Measurements from ENCODE around the gene MMP7.

GRCh38 chr11:102572554-102573220 is 42.1 kb upstream of the MMP7 start:
- TF ChIP-seq EZH2phosphoT487 (IDR thresholded peaks at IDR 0.05; ENCODE audit: unreplicated experiment) (no peak), POLR2AphosphoS5 (IDR thresholded peaks at IDR 0.05; ENCODE audit: low read depth) (no peak), CREB1 (CRISPR knock-in tag; IDR thresholded peaks at IDR 0.05; ENCODE audit: low read depth) (no peak), EZH2 (IDR thresholded peaks at IDR 0.05; ENCODE audit: low read depth, unreplicated experiment) (no peak), ZNF331 (CRISPR knock-in tag; IDR thresholded peaks at IDR 0.05; ENCODE audit: low read depth) (no peak), REST (IDR thresholded peaks at IDR 0.05; ENCODE audit: unreplicated experiment) (no peak), STAT1 (IDR thresholded peaks at IDR 0.05; ENCODE audit: unreplicated experiment) (no peak), JUNB (IDR thresholded peaks at IDR 0.05; ENCODE audit: unreplicated experiment) (no peak), ZNF114 (CRISPR knock-in tag; IDR thresholded peaks at IDR 0.05) (no peak), NANOG (IDR thresholded peaks at IDR 0.05; ENCODE audit: borderline replicate concordance) (no peak)
- TF ChIP-seq, protein P1, sequence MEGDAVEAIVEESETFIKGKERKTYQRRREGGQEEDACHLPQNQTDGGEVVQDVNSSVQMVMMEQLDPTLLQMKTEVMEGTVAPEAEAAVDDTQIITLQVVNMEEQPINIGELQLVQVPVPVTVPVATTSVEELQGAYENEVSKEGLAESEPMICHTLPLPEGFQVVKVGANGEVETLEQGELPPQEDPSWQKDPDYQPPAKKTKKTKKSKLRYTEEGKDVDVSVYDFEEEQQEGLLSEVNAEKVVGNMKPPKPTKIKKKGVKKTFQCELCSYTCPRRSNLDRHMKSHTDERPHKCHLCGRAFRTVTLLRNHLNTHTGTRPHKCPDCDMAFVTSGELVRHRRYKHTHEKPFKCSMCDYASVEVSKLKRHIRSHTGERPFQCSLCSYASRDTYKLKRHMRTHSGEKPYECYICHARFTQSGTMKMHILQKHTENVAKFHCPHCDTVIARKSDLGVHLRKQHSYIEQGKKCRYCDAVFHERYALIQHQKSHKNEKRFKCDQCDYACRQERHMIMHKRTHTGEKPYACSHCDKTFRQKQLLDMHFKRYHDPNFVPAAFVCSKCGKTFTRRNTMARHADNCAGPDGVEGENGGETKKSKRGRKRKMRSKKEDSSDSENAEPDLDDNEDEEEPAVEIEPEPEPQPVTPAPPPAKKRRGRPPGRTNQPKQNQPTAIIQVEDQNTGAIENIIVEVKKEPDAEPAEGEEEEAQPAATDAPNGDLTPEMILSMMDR (conservative IDR thresholded peaks at IDR 0.05; ENCODE audit: low read depth in 2 of 2), result no peak
- TF ChIP-seq, protein P2, sequence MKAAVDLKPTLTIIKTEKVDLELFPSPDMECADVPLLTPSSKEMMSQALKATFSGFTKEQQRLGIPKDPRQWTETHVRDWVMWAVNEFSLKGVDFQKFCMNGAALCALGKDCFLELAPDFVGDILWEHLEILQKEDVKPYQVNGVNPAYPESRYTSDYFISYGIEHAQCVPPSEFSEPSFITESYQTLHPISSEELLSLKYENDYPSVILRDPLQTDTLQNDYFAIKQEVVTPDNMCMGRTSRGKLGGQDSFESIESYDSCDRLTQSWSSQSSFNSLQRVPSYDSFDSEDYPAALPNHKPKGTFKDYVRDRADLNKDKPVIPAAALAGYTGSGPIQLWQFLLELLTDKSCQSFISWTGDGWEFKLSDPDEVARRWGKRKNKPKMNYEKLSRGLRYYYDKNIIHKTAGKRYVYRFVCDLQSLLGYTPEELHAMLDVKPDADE (IDR thresholded peaks at IDR 0.05), result no peak
- TF ChIP-seq, protein P3, sequence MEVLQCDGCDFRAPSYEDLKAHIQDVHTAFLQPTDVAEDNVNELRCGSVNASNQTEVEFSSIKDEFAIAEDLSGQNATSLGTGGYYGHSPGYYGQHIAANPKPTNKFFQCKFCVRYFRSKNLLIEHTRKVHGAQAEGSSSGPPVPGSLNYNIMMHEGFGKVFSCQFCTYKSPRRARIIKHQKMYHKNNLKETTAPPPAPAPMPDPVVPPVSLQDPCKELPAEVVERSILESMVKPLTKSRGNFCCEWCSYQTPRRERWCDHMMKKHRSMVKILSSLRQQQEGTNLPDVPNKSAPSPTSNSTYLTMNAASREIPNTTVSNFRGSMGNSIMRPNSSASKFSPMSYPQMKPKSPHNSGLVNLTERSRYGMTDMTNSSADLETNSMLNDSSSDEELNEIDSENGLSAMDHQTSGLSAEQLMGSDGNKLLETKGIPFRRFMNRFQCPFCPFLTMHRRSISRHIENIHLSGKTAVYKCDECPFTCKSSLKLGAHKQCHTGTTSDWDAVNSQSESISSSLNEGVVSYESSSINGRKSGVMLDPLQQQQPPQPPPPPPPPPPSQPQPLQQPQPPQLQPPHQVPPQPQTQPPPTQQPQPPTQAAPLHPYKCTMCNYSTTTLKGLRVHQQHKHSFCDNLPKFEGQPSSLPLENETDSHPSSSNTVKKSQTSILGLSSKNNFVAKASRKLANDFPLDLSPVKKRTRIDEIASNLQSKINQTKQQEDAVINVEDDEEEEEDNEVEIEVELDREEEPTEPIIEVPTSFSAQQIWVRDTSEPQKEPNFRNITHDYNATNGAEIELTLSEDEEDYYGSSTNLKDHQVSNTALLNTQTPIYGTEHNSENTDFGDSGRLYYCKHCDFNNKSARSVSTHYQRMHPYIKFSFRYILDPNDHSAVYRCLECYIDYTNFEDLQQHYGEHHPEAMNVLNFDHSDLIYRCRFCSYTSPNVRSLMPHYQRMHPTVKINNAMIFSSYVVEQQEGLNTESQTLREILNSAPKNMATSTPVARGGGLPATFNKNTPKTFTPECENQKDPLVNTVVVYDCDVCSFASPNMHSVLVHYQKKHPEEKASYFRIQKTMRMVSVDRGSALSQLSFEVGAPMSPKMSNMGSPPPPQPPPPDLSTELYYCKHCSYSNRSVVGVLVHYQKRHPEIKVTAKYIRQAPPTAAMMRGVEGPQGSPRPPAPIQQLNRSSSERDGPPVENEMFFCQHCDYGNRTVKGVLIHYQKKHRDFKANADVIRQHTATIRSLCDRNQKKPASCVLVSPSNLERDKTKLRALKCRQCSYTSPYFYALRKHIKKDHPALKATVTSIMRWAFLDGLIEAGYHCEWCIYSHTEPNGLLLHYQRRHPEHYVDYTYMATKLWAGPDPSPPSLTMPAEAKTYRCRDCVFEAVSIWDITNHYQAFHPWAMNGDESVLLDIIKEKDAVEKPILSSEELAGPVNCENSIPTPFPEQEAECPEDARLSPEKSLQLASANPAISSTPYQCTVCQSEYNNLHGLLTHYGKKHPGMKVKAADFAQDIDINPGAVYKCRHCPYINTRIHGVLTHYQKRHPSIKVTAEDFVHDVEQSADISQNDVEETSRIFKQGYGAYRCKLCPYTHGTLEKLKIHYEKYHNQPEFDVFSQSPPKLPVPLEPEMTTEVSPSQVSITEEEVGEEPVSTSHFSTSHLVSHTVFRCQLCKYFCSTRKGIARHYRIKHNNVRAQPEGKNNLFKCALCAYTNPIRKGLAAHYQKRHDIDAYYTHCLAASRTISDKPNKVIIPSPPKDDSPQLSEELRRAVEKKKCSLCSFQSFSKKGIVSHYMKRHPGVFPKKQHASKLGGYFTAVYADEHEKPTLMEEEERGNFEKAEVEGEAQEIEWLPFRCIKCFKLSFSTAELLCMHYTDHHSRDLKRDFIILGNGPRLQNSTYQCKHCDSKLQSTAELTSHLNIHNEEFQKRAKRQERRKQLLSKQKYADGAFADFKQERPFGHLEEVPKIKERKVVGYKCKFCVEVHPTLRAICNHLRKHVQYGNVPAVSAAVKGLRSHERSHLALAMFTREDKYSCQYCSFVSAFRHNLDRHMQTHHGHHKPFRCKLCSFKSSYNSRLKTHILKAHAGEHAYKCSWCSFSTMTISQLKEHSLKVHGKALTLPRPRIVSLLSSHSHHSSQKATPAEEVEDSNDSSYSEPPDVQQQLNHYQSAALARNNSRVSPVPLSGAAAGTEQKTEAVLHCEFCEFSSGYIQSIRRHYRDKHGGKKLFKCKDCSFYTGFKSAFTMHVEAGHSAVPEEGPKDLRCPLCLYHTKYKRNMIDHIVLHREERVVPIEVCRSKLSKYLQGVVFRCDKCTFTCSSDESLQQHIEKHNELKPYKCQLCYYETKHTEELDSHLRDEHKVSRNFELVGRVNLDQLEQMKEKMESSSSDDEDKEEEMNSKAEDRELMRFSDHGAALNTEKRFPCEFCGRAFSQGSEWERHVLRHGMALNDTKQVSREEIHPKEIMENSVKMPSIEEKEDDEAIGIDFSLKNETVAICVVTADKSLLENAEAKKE (CRISPR knock-in tag; IDR thresholded peaks at IDR 0.05), result no peak

Data from GM23338 (cell line).